ENCODE measurements around the gene GDPD2.

The GDPD2 gene

DNA sequence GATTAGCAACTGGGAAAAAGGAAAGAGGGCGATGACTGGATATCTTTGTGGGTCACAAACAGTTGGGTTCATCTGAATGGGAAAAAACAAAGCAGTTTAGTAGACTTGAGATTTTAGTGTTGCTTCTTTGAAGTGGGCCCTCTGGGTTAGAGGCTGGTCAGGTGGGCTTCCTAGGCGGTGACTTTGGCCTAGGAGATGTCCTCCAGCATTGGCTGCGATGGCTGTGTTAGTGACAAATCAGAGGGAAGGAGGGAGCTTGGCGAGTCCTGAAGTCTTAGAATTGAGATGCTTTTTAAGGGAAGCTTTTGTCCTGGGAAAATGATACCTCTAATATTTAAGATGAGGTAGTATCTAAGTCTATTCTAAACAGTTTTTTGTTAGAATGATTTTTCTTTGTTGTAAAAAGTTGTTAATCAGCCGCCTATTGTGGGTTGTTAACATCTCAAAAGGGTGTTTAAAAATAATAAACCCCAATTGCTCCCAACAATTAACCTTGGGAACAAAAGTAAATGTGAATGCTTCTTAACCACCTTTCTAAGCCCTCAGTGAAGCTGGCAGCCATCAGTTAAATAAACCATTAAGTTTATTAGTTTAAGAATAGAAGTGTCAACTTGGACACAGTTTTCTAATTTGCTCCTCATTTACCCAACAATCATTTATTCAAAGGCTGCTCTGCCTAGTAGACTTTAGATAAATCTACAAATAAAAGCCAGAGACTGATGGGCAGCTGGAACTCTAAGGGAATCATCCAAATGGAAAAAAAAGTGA lies 53.2 kb downstream of the GDPD2 start:
- no peak for DNase-seq (ENCODE audit: low read depth in 2 of 2, low spot score in 1 of 2)

DNA sequence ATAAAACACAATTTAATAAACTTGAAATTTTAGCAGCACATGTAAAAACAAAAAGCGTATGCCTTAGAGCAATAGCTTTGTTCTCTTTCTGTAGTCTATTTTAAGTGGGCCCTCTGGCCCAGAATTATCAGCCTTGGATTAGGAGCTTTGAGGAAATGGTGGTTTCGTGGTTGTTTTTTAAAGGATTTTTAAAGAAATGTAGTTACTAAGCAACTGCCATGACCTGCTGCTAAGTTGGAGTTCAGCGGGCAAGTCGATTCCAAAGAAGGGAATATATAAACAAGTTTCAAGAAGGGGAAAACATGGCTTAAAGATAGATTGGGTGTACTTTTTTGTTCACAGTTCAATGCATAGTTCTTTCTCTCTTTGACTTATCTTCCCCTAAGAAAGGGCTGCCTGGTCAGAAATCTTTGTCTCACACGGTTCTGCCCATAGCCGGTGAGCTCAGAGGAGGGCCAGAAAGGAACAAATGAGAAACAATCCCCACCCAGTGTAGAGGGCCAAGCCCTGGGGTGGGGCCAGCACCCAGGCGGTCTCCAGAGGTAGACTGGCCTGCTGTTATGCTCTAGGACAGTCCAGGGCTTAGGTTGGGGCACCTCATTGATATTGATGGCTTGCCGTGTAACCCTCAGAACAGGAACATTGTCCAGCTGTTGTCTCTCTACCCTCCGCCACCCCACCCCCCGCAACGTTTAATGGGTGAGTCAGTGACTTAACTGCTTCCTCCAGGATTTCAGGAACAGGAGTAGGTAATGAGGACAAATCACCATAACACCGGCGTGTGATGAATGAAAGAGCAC lies 54.0 kb downstream of the GDPD2 start:
- no peak for DNase-seq (ENCODE audit: low read depth in 2 of 2, low spot score in 1 of 2)

DNA sequence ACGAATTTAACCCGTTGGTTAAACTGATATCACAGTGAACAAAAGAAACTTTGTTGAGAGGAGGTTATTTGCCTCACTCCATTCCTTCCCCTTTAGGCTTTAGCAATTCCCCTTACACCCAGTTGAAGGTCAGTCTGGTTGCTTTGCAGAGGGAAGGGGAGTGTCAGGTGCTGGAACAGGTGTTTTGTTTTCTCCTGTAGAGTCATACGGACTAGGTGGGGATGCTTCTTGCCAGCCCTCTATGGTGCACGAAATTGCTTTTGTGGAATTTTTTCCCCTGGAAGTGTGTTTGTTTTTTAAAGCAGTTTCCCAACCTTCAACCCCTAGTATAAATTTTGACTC lies 54.6 kb downstream of the GDPD2 start:
- DNase-seq (ENCODE audit: low read depth in 2 of 2, low spot score in 1 of 2): no peak

DNA sequence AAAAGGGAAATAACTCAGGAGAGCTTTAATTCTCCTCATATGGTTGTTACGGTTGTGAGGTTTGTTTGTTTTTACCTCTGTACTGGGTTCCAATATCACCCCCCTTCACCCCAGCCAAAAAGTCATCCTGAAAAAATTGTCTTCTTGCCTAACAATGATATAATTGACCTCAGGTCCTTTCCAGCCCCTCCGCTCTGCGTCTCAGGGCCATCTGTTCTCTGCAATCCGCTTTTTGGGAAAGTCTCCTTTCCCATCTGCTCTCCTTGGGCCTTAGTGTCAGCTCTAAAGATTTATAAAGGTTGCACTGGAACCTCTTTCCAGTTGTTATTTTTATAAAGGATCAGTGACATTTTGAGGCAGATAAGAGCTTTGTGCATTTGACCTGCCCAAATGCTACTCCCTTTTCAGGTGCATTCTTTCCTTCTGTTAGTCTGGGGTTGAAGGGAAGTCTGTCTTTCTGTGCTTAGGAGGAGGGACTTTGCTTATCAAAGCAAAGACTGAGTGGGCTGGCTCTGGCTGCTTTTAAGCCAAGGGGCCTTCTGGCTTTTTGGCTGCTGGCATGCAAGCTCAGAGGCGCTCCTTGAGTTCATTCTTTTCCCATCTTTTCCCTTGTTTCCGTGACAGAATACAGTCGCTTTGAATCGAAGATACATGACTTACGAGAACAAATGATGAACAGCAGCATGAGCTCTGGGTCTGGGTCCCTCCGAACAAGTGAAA lies 55.6 kb downstream of the GDPD2 start:
- DNase-seq (ENCODE audit: low read depth in 2 of 2, low spot score in 1 of 2): no peak

DNA sequence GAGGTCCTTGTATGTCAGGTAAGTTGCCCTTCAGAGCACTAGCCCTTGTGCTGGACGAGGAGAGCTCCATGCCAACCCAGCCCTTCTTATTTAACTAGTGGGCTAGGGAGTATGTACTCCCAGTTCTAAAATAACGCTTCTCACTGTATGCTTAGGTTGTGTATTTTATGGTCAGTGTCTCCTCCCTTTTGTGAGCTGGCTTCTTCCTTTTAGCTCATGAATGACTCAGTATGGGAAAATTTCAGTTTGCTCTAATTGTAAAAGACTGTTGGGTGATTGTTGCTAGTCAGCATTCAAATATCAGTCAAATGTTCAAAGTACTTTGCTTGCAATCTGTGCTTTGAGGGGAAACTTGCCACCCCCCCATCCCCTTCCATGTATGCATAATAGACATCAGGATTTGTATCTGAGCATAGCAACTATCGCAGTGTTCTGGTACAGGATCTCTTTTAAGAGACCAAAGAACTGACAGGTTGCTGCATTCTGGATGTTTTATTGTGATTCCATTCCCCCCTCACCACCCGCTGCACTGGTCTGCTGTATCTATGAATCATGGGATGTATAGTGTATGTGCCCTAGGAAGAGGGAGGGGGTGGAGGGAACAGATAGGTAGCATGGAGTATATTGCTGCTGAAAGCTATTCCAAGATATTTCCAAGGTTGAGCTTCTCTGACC lies 56.3 kb downstream of the GDPD2 start:
- DNase-seq (ENCODE audit: low read depth in 2 of 2, low spot score in 1 of 2): no peak

DNA sequence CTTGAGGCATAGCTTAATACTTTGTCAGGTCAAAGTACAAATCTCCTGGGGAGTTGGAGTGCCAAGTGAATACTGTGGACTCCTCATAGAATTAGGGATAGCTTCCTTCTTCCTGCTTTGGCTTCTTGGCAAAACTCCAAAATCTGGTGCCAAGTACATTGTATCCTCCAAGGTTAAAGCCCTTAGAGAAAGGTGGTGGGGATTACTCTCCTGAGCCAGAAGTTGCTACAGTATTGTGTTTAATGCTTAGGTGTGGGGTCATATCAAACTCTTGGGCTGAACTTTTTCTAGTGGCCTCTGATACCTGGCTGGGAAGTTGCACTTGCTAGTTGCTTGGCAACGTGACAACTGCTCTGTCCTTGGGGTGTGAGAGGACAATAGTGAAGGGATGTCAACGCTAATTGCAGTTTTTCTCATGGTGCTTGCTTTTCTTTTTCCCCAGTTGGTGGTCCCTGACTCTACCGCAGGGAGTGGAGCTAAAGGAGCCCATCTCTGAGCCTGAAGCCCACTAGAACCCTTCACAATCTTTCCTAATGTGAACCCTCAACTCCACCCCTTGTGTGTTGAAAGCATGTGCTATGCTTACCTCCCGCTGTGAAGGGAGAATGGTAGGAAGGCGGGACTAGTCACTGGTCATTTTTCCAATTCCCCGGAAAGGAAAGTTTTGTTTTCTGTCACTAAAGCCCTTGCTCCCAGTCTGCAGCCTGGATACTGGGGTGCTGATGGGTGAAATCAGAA lies 57.0 kb downstream of the GDPD2 start:
- DNase-seq (ENCODE audit: low read depth in 2 of 2, low spot score in 1 of 2): no peak

DNA sequence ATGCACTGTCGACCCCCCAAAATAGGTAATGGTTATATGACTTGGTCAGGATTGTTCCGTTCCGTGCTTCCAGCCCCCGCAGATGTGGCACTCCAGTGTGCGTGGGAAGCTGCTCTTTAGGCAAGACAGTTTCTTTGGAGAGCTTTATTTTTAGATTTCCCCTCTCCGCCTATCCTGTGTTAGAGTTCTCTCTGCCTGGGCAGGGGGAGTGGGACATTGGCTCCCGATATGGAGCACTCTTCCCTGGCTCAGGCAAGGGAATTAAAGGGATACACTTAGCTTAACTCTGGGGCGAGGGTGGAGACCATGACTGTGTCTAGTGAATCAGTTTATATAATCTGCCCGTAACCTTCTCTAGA lies 57.5 kb downstream of the GDPD2 start:
- DNase-seq (ENCODE audit: low read depth in 2 of 2, low spot score in 1 of 2): no peak

DNA sequence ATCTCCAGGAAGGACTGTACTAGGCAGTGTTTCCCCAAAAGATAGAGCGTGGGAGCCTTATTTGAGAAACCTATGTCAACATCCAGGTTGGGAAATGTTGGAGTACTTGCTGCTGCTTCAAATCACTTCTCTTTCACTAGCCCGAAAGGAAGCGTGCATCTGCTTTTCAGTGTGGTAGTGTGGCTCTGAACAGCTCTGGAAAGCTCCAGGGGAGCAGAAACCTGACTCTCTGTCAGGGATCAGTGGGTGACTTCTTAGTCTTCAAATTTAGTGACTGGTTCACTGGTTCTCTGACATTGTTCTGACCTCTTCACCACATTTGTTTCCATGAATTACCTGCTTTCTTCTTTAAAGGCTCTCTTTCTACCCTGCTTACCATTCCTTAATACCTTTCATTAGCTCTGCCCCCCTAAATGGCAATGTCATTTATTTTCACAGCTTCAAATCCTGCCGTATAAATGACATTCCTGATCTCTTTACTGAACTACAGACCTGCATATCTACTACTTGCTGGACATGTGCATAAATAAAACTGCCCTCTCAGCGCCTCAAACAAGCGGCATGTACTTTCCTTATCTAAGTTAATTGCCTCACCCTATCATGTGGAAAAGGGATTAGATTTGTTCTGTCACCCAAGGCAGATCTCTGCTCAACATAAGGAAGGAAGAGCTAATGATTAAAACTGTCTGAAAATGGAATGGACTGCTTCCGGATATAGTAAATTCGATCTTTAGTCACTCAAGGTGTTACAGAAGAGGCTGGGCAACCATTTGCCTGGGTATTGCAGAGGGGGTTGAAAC lies 58.6 kb downstream of the GDPD2 start:
- no peak for DNase-seq (ENCODE audit: low read depth in 2 of 2, low spot score in 1 of 2)

DNA sequence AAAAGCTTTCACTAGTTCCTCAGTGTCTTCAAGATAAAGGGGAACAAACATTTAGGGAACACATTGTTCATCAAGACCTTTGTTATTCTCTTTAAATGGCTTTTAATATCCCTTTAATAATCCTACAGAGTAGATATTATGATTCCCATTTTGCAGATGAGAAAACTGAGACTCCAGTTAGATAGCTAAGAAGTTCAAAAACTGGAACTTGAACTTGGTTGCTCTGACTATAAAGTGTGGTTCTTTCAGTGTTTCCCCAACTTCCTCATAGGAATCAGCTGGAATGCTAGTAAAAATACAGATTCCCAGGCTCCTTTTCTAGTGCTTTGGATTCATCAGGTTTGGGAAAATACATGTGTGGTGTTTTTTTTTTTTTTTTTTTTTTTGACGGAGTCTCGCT lies 59.2 kb downstream of the GDPD2 start:
- no peak for DNase-seq (ENCODE audit: low read depth in 2 of 2, low spot score in 1 of 2)

All from stimulated activated CD8-positive, alpha-beta memory T cell treated with anti-CD3 and anti-CD28 coated beads, Interleukin-4, amount 100 ng/mL, for 4 hours (primary cell).